H1 (cell line): ENCODE measurements around the gene TIMP4. TPM values are rescaled to one million over a fixed set of nuclear protein-coding genes. Genes with fewer than 3 reads are reported as not detected.

Experiments used
- BACH1 ChIP-seq: IDR thresholded peaks from 2 replicates; pipeline ENCODE4 v1.6.1; 2012; ENCODE audit warnings: low read length, improper control_type of control experiment
- BRCA1 ChIP-seq: IDR thresholded peaks from 2 replicates; pipeline ENCODE4 v1.6.1; 2012; ENCODE audit warnings: low read depth, low read length, improper control_type of control experiment
- CEBPB ChIP-seq: IDR thresholded peaks from 2 replicates; pipeline ENCODE4 v1.6.1; 2012; ENCODE audit warnings: low read depth, low read length
- CHD2 ChIP-seq: IDR thresholded peaks from 2 replicates; pipeline ENCODE4 v1.6.1; 2012; ENCODE audit warnings: low read length, improper control_type of control experiment
- EGR1 ChIP-seq: IDR thresholded peaks from 2 replicates; pipeline ENCODE4 v1.6.1; 2011; ENCODE audit warnings: low read depth, low read length, borderline replicate concordance
- MAFK ChIP-seq: IDR thresholded peaks from 2 replicates; pipeline ENCODE4 v1.6.1; 2012; ENCODE audit warnings: low read depth, mild to moderate bottlenecking, improper control_type of control experiment, low read length
- RBBP5 ChIP-seq: IDR thresholded peaks from 2 replicates; pipeline ENCODE4 v1.7.1; 2012; ENCODE audit warnings: low read depth, mild to moderate bottlenecking, inconsistent platforms, low read length, moderate library complexity, borderline replicate concordance
- SP4 ChIP-seq: IDR thresholded peaks from 2 replicates; pipeline ENCODE4 v1.6.1; 2012; ENCODE audit warnings: low read length, inconsistent platforms
- TEAD4 ChIP-seq: IDR thresholded peaks from 2 replicates; pipeline ENCODE4 v1.6.1; 2012; ENCODE audit warnings: low read depth, low read length, inconsistent platforms, mixed read lengths
- polyA plus RNA-seq, 7 experiments: library from polyadenylated mRNA; depleted of rRNA in 3 of 7; stranded (reverse) in 5 of 7; unstranded in 2 of 7; fragments of >200 nt in 5 of 7; fragments of 200-250 nt in 2 of 7; gene quantifications; 1 replicate in 5 of 7; 2 replicates in 1 of 7; 4 replicates in 1 of 7; pipeline versions ENCODE4 v1.2.1 to v1.2.3, GENCODE V29; 2011 to 2013; ENCODE audit warnings: missing spikeins in 2 of 7, mixed read lengths in 2 of 7
- total RNA-seq: library from RNA; stranded (reverse); fragmentation: NEBNext Ultra II Directional; extraction: Animal tissue kit (Norgen Biotek cat#: 25700); gene quantifications from 2 replicates; pipeline ENCODE4 v1.2.1, GENCODE V29; 2021

The TIMP4 gene
- total and polyA plus RNA-seq, 2 of the 8 experiments (the other 6 are each of a cell fraction or from before 2014, with no cell fraction given): 5.1 to 8.7 TPM

- no peak for TF ChIP-seq MAFK
- no peak for TF ChIP-seq TEAD4
- TF ChIP-seq BACH1: no peak
- TF ChIP-seq CEBPB: no peak
- TF ChIP-seq RBBP5: no peak
- TF ChIP-seq EGR1: no peak
- TF ChIP-seq BRCA1: no peak
- TF ChIP-seq CHD2: no peak
- TF ChIP-seq SP4: no peak
These were observed 42.9 kb downstream of the TIMP4 start (continued) for GRCh38 chr3:12115849-12116248.
